ENCODE results near the gene ARID4A. TPM values are rescaled to one million over a fixed set of nuclear protein-coding genes. Genes with fewer than 3 reads are reported as not detected.
"Not testable (repeated sequence)": the region's sequence is repeated elsewhere in the genome, so short reads cannot be mapped to it uniquely, and the experiment has no call there.

Gene ARID4A
- total RNA-seq, 4 donors from 2014 or later, result 12.8 to 31.1 (median 18.8) TPM

GRCh38 chr14:58415636-58416547 is 117.5 kb downstream of the ARID4A start:
- Histone ChIP-seq H3K4me1 (no peaks in the 10 kb centered on the region), H3K4me3 (no peak overlapping the region), H3K27me3 (no peaks in the 10 kb centered on the region), H3K9me3 (no peaks in the 10 kb centered on the region), H3K36me3 (peaks cover 0 to 67% of the 10 kb centered on the region in 2 donors), H3K27ac (no peak overlapping the region)
- WGBS, 2 donors (ENCODE audit: low coverage in 1 of 2), result 93 to 95% methylated on average over 9 of the region's 10 CpGs
- no peak for ATAC-seq
- no peak for TF ChIP-seq CTCF (IDR thresholded peaks at IDR 0.05)
- no peak for TF ChIP-seq POLR2A (IDR thresholded peaks at IDR 0.05)
- TF ChIP-seq EP300 (IDR thresholded peaks at IDR 0.05), result no peak
- no peak for TF ChIP-seq POLR2AphosphoS5 (IDR thresholded peaks at IDR 0.05)

- not testable (repeated sequence) for H3K27ac ChIP-seq, H3K4me1 ChIP-seq, H3K9me3 ChIP-seq, H3K4me3 ChIP-seq, H3K27me3 ChIP-seq, ATAC-seq
- peaks cover 0 to 67% of the 10 kb centered on the region in 2 donors for H3K36me3 ChIP-seq
- WGBS, 2 donors (ENCODE audit: low coverage in 1 of 2), result 86 to 100% methylated on average over 1 of the region's 1 CpG
These were observed 118.6 kb downstream of the ARID4A start for GRCh38 chr14:58416934-58417333.

Small RNAs within 50 kb of the gene (small RNA-seq; reads per million reads assigned to genes)
- 0 reads per million in 4 donors for gene RNU6-341P

Other genes with a start within 250 kb of the ARID4A start
- gene ARMH4, start 146.3 kb upstream of the ARID4A start, total RNA-seq, result 10 to 100 TPM in 1 of 4 donors, 1 to 10 TPM in 3; 4.6 to 11.8 (median 6.8) TPM
- 100 to 1,000 TPM in 1 of 4 donors, 10 to 100 TPM in 3; 45.1 to 149 (median 87.9) TPM for gene ACTR10, start 98.4 kb upstream of the ARID4A start, total RNA-seq
- 100 to 1,000 TPM in 2 of 4 donors, 10 to 100 TPM in 2; 88.4 to 106 (median 96.7) TPM for gene PSMA3, start 53.7 kb upstream of the ARID4A start, total RNA-seq
- gene TOMM20L, start 97.4 kb downstream of the ARID4A start, total RNA-seq, result not detected
- 100 to 1,000 TPM in 1 of 4 donors, 10 to 100 TPM in 3; 36.8 to 141 (median 49.4) TPM for gene TIMM9, start 129.0 kb downstream of the ARID4A start, total RNA-seq
- gene KIAA0586, start 129.2 kb downstream of the ARID4A start, total RNA-seq, result 10 to 100 TPM; 11.6 to 22.4 (median 18.0) TPM

Measured in gastroesophageal sphincter (tissue), 4 donors.